Measurements from ENCODE around the gene RENBP.
A peak's percentile ranks its signal among the peaks of the same experiment; 100 is the strongest.
"Not testable (repeated sequence)": the region's sequence is repeated elsewhere in the genome, so short reads cannot be mapped to it uniquely, and the experiment has no call there.

The RENBP gene

DNA sequence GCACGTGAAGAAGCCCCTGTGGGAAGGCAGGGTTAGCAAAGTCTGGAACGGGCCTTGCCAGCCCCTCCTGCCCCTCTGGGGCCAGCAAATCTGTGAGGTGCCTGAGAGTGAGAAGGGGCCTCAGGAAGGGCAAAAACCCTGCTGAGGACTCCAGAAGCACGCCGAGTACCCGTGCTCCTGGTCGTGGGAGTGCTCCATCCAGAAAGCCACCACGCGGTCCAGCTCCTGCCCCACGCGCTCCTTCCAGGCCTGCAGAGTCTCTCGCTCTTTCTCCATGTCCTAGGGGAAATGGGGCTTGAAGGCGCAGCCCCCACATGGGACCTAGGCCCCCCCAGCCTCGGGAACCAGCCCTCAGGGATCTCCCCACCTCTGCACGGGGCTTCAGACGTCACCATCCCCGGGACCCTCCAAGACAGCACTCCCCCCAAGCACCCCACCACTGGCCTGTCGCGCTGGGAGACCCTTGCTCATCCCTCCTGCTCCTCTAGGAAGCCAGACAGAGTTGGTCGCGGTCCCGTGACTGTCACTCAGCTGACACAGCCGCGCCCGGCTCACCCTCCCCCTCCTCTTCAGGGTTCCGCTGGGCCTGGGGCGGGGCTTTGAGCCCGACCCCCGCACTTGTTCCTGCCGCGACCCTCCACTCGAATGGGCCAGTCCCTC lies at the start of gene RENBP:
Gene RENBP (minus strand): TSS at position 504 of the 660 bp plus-strand sequence. CDS start 33 bp downstream, at position 471.
- DNase-seq (ENCODE audit: low spot score) = no peak

DNA sequence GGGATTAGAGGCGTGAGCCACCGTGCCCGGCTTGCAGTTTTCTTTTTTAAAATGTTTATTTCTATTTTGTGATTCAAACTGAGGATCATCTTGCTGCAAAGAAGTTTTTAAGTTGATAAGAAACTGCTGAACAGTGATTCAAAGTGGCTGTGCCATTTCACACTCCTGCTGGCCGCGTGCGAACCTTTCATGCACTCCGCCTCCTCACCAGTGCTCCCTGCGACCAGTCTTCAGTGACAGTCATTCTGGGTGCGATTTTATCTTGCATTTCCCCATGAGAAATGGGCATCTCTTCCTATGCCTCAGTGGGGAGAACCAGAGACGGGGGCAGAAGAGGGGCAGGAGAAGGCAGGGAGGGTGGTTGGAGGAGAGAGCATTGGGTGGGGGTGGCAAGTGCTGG lies 49.5 kb upstream of the RENBP start:
- no peak for DNase-seq (ENCODE audit: low spot score)

DNA sequence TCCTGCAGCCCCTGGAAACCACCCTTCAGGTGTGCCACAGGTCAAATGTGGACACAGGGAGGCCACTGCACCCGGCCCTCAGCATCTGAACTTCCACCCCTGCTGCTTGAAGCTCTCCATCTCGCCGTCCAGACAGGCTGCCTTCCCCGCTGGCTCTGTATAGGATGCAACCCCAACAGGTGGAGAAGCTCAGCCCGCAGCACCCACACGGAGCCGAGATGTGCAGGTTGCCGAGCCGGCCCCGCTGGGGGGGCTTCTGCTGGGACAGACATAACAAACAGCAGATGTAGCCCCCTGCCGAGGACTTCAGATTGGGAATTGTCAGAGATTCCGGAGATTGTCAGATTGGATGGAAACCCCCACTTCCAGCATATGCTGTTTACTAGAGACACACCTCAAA lies 48.6 kb upstream of the RENBP start:
- DNase-seq (ENCODE audit: low spot score) = no peak

DNA sequence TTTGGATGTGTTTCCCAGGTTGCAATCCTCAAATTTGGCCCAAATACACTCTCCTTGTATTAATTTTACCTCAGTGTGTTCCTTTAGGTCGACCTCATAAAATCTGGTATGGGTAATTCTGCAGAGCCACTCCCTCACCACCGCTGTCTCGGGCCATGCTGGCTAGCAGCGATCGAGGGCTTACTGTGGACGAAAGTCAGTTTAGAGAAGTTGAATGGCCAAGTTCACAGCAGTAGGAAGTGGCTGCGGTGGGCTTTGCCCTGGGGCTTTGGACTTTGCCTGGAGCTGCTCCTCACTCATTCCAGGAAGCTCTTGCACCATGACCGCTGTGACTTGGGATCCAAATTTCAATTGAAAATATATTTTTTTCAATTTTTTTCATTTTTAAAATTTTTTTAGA lies 47.7 kb upstream of the RENBP start:
- DNase-seq (ENCODE audit: low spot score) = no peak

DNA sequence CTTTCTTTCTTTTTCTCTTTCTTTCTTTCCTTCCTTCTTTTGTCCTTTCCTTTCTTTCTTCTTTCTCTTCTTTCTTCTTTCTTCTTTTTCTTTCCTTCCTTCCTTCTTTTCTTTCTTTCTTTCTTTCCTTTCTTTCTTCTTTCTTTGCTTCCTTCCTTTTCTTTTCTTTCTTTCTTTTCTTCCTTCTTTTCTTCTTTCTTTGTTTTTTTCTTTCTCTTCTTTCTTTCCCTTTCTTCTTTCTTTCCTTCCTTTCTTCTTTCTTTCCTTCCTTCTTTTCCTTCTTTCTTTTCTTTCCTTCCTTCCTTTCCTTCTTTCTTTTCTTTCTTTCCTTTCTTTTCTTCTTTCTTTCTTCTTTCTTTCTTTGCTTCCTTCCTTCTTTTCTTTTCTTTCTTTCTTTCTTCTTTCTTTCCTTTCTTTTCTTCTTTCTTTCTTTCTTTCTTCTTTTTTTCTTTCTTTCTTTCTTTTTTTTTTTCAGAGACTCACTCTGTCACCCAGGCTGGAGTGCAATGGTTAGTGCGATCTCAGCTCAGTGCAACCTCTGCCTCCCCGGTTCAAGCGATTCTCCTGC lies 46.7 kb upstream of the RENBP start:
- no peak for DNase-seq (ENCODE audit: low spot score)

DNA sequence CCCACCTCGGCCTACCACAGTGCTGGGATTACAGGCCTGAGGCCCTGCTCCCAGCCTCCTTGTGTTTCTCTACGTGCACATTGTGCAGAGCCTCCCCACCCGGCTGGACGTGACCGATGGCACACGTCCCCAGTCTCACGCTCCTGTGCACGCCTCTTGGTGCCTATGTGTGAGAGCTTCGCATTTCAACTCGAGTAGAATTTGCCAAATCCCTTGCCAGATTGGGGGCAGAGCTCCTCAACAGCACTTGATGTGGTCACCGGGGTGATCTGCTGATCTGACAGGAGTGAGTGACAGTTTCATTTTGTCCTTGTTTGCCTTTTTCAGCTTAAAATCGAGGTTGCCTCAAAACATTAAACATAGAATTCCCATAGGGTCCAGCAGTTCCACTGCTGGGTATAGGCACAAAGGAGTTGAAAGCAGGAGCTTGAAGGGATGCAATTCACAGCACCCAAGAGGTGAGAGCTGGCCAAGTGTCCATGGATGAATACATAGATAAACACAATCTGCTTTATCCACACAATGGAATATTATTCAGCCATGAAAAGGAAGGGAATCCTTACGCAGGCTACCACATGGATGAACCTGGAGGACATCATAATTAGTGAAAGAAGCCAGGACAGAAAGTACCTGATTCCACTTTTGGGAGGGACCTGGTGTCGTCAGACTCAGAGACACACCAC lies 45.7 kb upstream of the RENBP start:
- DNase-seq (ENCODE audit: low spot score) = no peak

DNA sequence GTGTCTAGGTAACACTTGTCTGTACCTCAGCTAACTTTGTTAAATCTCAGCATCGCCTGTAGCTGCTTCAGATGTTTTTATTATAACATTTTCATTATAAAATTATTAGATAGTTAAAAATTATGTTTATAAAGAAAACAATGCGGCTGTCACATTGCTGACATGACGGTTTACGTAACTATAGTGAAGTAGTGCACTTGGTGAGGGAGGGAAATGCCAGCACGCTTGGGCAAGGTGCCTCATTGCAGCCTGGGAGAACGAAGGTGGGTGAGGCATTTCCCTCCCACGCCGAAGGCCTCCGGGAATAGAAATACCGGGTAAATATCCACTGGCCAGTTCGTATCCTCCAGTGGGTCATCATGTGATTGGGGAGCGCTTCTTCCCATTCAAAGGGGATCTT lies 44.0 kb upstream of the RENBP start:
- DNase-seq (ENCODE audit: low spot score) = no peak

DNA sequence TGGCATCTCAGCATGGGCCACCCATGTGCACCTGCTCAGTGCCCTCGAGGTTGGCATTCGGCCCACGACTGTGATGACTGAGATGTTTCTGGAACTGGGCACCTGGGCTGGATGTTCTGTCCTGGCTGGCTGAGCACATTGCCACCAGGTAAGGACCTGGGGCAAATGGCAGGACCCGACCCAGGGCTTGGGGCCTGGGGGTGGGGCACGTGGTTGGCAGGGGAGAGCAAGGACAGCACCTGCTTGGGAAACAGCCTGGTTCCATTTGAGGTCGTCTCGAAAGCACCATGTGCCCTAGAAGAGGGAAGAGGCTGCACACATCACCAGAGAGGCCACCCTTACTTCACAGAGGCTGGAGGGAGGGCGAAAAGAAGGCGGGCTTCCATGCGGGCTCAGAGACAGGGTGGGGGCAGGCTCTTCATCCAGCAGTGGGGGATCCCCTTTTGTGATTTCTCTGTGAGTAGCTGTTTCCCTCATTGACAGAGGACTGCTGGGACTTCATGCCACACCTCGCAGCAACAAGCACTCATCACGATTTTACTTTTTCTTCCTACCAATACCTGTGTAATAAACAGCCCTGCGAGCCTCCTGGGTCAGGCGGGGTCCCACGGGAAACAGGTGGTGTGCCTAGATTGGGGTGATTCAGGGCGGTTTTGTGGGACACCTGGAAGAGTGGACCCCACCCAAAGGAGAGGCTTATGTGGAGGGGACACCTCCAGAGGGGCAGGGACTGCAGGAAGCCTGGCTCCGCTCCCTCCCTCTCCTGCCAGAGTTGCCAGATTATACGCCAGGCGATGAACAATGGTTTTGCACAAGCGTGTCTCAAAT lies 40.1 kb upstream of the RENBP start:
- DNase-seq (ENCODE audit: low spot score) = no peak

DNA sequence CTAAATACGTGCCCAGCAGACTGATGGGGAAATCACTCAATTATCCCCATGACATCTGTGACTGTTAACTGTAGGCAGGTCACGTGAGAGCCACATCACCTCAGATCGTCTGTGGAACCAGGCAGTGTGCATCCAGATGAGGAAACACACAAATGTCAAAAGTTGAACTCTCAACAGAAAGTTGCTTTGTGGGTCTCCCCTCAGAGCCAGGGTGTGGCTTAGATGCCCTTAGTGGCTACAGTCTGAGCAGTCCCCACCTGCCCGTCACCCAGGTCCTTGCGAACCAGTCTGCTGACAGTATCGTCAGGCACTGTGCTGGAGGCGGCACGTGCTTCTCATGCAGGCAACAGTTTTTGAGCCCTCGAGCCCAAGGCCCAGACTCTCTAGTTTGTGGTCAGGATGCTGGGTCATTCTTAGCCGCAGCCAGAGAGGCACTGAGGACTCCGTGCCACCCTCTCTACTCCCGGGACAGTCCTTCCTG lies 38.9 kb upstream of the RENBP start:
- no peak for DNase-seq (ENCODE audit: low spot score)

DNA sequence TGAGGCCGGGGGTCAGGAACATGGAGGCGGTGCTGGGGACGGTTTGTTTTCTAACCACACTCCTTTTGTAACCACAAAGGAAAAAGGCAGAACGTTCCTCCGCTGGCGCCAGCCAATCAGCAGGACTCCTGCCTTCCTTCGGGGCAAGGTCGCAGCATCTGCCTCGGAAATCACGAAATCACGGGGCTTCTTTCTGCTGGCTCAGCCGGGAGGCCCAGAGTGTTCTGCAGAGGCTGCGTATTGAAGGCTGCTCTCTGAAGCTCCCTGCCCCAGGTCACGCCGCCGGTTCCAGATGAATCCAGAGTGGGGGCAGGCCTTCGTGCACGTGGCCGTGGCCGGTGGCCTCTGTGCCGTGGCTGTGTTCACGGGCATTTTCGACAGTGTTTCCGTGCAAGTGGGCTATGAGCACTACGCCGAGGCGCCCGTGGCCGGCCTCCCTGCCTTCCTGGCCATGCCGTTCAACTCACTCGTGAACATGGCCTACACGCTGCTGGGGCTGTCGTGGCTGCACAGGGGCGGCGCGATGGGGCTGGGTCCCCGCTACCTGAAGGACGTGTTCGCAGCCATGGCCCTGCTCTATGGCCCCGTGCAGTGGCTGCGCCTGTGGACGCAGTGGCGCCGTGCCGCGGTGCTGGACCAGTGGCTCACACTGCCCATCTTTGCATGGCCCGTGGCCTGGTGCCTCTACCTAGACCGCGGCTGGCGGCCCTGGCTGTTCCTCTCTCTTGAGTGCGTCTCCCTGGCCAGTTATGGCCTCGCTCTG lies 37.5 kb upstream of the RENBP start:
- no peak for DNase-seq (ENCODE audit: low spot score)

DNA sequence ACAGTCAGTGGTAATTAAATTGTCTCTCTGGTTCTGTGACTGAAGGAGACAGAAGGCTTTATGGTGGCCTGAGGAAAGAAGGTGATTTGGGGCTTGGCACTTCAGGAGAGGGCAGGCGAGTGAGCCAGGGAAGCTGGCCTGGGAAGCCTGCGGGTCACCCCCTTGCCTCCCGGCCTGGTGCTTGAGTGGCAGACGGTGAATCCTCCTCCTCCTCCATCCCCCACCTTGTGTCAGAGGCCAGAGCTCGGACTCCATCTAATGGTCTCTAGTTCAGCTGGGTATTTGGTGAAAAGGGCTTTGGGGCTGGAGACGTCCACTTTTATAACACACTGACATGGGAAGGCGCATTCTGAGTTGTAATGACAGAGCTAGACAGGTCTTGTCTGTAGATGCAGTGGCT lies 36.8 kb upstream of the RENBP start:
- no peak for DNase-seq (ENCODE audit: low spot score)

DNA sequence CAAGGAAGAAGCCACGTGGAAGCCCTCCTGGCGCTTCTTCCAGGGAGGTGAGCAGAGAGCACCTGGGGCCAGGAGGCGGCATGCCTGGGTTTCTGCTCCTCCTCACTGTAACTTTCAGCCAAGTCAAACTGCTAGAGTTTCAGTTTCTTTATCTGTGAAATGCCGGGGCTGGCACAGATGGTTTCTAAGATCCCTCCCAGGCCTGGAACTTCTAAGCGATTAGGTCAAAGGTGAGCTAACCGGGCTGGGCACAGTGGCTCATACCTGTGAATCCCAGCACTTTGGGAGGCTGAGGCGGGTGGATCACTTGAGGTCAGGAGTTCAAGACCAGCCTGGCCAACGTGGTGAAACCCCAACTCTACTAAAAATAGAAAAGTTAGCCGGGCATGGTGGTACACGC lies 36.0 kb upstream of the RENBP start:
- not testable (repeated sequence) for DNase-seq (ENCODE audit: low spot score)

DNA sequence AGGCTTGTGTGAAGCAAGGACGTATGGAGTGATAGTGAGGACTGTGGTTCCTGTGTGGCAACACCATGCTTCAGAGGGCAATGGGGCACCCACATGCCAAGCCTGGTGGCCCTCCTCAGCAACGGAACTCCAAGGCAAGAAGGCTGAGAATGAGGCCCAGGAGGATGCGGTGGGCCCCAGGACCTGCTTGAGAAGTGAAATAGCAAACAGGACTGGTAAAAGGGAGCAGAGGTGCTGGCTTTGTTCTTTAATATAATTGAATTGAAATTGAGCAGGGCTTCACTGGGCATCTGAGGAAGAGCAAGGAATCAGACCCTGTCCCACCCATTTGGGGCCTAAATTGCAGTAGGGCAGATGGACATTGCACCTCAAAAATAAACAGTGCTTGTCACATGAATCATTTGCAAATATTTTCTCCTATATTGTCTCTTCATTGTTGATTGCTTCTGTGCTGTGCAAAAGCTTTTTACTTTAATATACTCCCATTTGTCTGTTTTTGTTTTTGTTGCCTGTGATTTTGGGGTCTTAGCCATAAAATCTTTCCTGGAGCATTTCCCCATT lies 30.4 kb upstream of the RENBP start:
- no peak for DNase-seq (ENCODE audit: low spot score)

DNA sequence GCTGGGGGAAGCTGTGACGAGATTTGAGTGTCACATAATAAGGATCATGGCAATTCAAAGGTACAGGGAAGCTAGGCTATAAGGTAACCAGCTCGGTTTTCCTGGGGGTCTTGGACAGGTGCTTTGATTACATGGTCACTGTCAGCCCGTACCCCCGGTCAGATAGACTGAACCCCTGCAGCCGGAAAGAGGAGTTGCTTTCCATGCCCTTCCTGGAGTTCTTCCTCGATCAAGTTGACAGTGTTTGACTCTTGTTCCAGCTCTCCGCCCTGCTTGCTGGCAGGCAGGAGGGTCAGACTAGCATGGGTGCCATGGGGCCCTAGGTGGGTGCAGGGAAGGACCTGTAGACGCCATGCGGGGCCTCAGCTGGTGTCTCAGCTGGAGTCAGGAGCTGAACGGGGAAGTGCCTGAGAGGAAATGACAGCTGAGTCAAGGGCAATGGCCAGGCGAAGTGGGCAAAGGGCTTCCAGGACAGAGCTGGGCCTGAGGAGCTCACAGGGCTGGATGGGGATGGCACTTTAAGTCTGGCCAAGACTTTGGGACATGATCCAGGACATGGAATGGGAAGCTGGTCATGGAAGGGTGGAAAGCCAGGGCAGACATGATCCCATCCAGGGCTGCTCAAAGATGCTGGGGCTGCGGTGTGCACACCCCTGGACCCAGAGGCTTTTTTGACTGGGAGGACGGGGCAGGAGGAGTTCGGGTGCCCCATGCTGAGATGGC lies 29.7 kb upstream of the RENBP start:
- no peak for DNase-seq (ENCODE audit: low spot score)

DNA sequence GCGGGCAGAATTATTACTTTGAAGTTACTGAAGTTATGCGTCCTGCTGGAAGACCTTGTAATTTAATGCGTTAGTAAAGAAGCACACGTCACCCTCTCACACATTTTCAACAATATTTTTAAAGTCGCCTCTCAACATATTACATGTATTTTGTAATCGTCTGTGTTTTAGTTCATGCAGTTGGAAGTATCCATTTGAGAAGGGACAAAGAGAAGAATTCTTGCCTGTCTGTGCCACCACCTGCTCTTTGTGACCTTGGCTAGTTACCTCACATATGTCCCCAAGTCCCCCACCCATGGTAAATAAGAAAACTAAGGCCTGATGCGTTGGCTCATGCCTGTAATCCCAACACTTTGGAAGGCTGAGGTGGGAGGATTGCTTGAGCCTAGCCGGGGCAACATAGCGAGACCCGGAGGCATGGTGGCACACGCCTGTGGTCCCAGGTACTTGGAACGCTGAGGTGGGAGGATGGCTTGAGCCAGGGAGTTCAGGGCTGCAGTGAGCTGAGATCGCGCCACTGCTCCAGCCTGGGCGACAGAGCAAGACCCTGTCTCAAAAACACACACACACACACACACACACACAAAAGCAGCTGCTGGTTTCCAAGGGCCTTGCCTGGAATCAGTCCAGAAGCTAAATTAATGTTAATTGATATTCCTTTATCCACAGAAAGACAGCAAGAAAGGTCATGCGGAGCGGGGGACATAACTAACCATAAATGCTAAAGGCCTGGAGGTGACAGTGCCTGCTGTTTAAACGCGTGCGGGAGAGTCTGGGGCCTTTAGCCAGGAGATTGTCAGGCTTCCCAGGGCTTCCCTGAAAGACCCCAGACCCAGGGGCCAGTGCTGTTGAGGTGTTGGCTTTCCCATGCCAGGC lies 28.9 kb upstream of the RENBP start:
- no peak for DNase-seq (ENCODE audit: low spot score)

DNA sequence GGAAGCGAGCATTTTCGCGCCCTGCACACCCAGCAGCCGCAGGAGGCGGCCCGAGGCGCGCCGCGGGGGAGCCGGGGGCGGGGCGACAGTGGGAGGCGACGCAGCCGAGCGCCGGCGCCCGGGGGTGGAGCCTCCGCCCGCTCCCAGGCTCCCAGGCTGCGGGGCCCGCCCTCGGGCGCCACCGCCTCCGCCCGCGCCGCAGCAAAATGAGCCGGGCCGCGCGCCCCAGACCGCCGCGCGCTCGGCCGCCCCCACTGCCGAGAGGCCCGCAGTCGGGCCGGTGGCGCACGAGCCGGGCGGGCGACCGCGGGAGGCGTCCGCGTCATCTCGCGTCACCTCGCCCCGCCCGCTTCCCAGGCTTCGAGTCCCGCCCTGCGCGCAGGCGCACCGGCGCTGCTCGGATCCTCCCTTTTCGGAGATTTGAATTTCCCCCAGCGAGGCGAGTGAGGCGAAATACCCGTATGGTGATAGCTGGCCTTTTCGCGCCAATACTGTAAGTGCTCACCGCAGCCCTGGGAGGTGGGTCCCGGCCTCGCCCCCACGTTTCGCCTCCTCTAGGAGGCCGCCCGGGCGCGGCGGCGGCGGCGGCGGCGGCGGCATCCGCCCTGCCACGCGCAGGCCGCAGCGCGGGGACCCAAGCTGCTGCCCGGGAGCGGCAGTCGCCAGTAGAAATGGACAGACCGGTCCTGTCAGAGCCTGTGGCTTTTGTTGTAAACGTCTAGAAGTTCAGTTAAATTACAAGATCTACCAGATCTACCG lies 28.1 kb upstream of the RENBP start, which contains the start of gene TMEM187:
Gene TMEM187 (plus strand): TSS at position 387 of the 759 bp plus-strand sequence. CDS start 9,309 bp downstream, outside the sequence.
- DNase-seq (ENCODE audit: low spot score) = peak; percentile 90

DNA sequence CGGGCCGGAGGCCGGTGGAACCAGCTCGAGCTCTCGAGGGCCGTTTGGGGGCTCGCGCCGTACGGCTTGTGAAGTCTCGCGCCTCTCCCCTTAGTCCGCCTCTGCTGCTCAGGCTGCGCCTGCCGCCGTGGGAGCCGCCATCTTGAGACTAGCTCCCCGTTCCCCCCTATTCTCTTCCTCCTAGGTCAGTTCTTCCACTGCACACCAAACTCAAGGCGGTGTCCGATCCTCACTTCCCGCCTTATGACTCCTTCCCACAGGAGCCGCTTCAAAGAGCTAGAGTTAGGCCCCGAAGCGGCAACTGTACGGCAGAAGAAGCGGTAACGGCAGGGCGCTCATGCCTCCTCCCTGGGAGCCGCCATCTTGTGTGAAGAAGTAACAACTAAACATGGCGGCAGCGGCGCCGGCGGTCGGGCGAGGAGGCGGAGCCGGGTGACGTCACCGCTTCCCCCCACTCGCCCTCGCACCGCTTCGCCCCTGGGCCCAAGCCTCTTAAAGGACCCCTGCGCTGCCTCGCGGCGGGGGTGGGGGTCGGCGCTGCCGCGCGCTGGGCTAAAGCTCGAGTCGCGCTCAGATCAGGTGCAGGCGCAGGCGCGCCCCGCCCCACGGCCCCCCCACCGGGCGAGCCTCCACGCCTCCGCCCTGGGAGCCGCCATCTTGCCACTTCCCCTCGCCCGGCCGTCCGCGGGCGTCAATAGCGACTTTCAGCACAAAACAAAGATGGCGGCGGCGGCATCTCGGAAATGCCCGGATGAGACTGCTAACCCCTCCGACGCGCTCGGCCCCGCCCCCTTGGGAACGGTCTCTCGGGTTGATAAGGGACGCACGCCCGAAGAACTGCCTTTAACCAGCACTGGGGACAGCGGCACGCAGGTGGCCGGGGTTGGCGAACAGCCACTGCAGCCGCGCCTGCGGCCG lies 27.3 kb upstream of the RENBP start, which contains the start of gene HCFC1:
Gene HCFC1 (minus strand): TSS at position 369 of the 918 bp plus-strand sequence. CDS start 978 bp downstream, outside the sequence.
- DNase-seq (ENCODE audit: low spot score) = peak; percentile 74

DNA sequence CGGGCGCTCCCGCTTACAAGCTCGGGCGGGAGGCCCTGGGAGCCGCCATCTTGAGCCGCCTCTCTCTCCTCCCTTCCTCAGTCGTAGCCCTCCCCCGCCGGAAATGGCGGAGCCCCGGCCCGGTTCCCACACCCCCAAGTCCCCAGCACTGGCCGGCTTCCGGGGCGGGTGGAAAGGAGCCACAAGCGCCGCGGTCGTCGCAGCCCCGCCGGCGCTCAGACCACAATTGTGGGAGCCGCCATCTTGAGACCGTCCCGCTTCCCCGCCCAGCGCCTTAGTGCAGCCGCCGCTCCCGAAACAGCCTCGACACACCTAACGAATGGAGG lies 26.6 kb upstream of the RENBP start:
- DNase-seq (ENCODE audit: low spot score) = peak; percentile 55
